Kidney glomerular epithelial cell (primary cell): Measurements from ENCODE around the gene CDH6.

ENCODE experiments used
- DNase-seq: peaks from one replicate; lab custom pipeline; 2025; lab: John Stamatoyannopoulos, UW

Gene CDH6

DNA sequence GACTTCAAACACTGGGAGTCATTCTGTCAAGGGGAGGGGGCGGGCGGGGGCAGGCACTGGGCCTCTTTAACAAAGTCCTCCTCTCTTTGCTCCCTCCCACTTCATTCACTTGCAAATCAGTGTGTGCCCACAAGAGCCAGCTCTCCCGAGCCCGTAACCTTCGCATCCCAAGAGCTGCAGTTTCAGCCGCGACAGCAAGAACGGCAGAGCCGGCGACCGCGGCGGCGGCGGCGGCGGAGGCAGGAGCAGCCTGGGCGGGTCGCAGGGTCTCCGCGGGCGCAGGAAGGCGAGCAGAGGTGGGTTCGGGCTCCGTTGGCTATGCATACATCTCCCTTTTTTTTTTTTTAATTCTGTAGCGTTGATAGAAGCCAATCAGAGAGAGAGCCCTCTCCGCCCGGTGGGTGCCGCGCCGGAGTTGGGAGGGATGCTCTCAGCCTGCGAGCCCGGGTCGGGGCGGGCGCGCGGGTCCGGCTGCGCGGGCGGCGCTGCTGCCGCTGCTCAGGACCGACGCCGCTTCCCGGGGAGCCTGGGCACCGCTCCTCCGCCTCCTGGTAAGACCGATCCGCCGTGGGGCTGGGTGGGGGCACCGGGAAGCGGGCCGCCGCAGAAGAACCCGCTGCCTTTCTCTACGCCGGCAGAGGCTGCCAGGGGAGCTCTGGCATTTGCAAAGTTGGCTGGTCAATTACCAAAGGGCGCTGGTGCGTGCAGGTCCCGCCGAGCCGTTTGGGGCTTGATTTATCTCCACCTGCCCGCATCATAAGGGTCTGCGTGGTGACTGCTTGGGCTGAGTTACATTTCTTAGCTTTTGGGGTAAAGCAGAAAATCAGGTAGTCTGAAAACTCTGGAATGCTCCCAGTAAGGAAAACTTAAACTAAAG, at the start of gene CDH6:
CDH6 (plus strand) TSS at position 96 of the 877 bp plus-strand sequence. CDS start 73,788 bp downstream, outside the sequence.
- peak; percentile 89 for DNase-seq

- no peak for DNase-seq
Observed at GRCh38 chr5:31144364-31144763, 49.1 kb upstream of the CDH6 start.

DNA sequence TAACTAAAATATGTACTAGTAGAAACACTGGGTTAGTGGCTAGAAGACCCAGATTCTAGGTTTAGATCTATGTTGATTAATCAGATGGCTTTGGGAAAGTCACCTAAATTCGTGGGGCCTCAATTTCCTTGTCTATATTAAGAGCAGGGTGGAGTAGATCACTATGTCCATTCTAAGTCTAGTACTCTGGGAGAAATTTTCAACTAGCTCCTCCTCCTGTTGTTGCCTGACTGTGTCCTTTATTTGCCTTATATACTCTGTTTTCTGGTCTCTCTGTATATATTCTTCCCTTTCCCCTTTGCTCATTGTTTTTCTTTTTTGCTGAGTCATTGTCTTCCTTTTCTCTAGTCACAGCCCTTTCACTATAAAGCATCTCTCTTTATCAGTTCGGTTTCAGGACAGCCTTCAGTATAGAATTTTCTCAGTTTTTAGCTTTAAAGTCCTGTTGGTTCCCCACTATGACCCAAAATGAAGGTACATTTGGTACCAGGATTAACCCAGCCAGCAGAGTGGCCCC, 44.5 kb upstream of the CDH6 start:
- DNase-seq: no peak

GRCh38 chr5:31153521-31153920, 40.0 kb upstream of the CDH6 start:
- DNase-seq: no peak

- DNase-seq: no peak
Observed at GRCh38 chr5:31156631-31157160, 36.8 kb upstream of the CDH6 start.

- DNase-seq: no peak
Observed at GRCh38 chr5:31157720-31158119, 35.8 kb upstream of the CDH6 start.

DNA sequence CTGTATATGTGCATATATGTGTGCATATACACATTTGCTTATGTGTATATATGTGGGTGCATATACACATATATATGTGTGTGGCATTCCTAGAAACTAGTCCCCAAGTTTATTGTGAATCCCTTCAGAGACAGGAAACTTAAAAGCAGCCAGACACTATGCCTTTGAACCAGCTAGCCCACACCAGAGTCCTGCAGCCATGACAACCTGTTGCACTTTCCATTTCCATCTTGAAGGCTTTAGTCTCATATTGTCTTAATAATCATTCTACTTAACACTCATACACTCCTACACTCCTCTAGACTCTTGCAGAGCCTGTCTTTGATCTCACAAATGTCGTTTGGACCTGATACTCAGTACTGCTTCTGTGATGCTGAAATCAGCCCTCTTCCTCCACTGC, 34.8 kb upstream of the CDH6 start:
- no peak for DNase-seq

DNA sequence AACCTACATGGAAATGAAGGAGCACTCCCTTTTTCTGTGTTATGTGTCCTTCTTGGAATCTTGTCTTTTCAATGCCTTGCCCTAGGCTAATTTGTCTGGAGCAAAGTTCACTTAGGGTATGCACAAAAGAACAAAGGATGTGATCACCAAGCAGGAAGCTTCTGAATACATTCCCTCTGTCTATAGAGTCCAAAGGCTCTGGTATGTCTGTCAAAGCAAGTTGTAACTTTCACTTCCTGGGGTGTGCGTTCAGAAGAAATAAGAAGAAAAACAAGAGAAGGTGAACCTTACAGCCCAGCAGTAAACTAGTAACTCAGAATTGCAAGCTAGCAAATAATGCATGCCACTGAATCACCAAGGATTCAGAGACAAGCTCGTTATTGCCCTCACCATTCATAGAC, 31.7 kb upstream of the CDH6 start:
- peak; percentile 42 for DNase-seq

DNA sequence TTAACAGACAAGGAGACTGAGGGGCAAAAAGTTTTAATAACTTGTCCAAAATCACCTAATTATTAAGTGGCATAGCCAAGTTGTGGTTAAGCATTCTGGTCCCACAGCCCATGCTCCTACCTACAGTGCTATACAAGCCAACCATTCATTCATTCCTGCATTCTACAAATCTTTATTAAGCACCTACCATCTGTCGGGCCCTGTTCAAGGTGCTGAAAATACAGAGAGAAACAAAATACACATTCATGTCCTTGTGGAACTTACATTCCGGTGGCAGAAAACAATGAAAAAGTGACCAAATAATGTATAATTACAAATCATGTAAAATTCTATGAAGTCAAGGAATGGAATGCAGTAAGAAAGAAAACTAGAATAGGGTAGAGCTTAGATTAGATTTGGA, 27.8 kb upstream of the CDH6 start:
- no peak for DNase-seq

- DNase-seq: no peak
Observed at GRCh38 chr5:31169379-31169778, 24.1 kb upstream of the CDH6 start.

GRCh38 chr5:31172881-31173280, 20.6 kb upstream of the CDH6 start:
- peak; percentile 27 for DNase-seq

GRCh38 chr5:31173614-31174013, 19.9 kb upstream of the CDH6 start:
- DNase-seq: peak; percentile 50

DNA sequence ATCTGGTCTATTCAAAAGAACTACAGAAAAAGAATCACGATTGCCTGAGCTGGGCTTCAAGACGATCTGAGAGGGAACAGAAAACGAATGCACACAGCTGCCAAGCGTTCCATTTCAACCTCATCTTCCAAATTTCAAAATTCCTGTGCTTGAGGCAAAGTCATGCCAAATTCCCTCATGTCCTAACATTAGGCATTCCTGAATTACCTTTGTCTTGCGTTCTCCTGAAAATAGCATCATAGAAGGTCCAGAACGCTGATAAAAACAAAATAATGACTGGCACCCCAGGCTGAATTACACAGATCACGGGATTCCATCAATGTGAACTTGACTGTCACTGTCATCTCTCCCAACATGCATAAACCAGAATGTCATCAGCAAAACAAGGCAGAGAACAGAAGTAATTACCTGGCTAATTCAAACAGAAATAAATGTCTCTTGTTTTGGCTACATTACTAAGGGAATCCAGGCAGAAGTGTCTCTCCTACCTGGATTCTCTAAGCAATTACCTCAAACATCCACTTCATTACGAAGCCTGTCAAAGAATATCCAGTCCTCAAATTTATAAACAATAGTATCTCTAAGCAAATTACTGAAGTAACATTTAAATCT, 12.0 kb upstream of the CDH6 start:
- no peak for DNase-seq

DNA sequence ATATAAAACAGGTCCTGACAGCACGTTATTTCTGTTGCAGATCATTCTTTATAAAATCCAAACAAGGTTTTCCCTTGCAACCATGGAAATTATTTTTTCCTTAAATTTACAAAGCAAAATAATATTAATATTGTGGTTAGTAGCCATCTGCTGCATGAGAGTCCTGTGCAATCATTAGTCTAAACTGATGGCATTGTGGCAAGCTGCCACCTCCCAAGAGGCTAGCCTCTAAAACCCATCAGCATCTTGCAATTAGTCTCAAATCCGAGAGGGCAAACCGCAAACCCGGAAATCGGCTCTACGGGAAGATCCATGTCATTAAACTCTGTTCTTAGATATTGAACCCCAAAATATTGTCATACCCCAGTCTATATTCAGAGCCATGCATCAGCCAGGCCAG, 11.3 kb upstream of the CDH6 start:
- DNase-seq: no peak

- DNase-seq: no peak
Observed at GRCh38 chr5:31185951-31186350, 7.5 kb upstream of the CDH6 start.

- DNase-seq: peak; percentile 65
Observed at GRCh38 chr5:31186672-31187267, 6.7 kb upstream of the CDH6 start.

- no peak for DNase-seq
Observed at GRCh38 chr5:31187591-31187990, 5.9 kb upstream of the CDH6 start.

GRCh38 chr5:31192442-31192841, 1.0 kb upstream of the CDH6 start:
- DNase-seq: no peak

GRCh38 chr5:31193116-31193515, 370 bp upstream of the CDH6 start:
- no peak for DNase-seq

- no peak for DNase-seq
Observed at GRCh38 chr5:31194468-31194813, 955 bp downstream of the CDH6 start.

GRCh38 chr5:31194892-31195555, 1.5 kb downstream of the CDH6 start:
- DNase-seq: peak; percentile 77

GRCh38 chr5:31196309-31196708, 2.8 kb downstream of the CDH6 start:
- peak; percentile 58 for DNase-seq
